Right hindlimb (tissue), 1 donor: ENCODE data around the gene RAD51B.
"Not testable (repeated sequence)": the region's sequence is repeated elsewhere in the genome, so short reads cannot be mapped to it uniquely, and the experiment has no call there.

Experiments used
- DNase-seq: peaks from one replicate; pipeline ENCODE4 v3.0.0-alpha.2; 2018

RAD51B gene

DNA sequence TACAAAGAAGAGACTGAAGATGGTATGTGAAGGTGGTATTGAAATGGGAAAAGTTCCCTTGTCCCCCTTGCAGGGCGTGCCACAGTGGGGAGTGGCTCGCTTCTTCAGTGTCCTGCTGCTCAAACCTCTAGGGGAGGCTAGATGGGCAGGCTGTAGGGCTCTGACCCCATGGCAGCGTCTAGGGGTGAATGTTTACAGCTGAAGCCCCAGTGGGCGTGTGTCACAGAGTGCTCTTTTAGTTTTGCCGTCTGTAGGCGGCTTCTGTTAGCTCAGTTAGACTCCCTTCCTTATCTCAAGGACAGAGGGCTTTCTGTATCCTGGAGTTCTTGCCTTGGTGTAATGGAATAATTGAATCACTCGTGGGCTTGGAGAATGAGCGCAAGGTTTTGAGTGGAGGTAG lies 266.2 kb downstream of the RAD51B start:
- DNase-seq, result no peak

DNA sequence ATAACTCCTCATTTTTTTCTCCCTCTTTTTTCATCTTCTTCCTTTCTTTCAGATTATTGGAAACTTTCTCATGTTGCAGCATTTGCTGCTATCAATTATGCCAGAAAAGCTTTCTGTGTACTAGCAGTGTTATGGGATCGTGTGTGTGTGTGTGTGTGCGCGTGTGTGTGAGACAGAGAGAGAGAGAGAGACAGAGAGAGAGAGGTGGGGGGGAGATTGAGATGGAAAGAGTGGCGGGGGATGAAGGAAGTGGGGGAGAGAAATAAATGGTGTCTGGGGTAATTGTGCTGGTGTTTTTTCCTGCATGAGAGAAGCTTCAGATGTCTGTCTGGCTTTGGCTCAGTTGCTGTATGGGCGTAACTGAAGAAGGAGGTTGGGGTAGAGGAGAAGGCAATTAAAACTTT lies 268.9 kb downstream of the RAD51B start:
- peak; percentile 60 for DNase-seq

DNA sequence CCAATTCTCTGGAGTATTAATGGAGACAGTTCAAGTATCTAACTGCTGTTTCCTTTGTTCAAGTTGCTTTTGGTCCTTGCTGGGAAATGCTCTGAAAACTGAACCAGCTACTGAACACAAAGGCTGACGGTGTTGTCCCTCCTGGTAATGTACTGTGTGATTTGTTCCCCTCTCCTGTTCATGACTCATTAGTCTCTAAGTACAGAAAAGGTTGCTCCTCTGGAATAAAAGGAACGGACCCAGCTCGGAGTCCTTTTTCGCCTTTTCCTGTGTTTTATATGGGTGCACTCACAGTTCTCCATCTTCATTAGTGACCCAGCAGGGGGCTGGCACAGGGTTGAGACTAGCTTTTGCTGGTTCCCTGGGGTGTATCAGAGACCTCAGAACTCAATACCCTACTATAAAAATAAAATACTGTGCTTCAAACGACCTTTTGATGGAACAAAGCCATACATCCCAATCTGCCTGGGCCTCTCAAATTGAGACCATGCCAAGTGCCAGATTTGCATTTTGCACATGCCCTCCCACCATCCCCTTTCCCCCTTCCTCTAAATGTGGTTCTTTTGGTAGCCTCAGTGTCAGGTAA lies 269.7 kb downstream of the RAD51B start:
- DNase-seq, result peak; percentile 35

DNA sequence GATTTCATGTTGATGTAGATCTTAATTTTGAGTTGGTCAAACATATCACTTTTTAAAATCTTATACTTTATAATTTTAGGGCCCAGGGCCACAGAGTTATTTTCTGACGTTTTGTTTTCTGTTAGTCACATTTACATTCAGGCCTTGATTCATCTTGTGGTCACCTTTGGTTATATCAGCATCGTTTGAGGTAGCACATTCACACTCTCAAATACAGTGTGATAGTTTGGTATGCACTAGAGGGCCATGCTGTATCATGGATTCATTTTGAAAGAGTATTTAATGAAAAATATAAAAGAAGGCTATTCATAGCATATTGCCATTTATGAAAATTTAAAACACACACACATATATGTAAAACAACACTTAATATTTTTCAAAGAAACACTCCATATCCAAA lies 274.6 kb downstream of the RAD51B start:
- DNase-seq, result no peak

DNA sequence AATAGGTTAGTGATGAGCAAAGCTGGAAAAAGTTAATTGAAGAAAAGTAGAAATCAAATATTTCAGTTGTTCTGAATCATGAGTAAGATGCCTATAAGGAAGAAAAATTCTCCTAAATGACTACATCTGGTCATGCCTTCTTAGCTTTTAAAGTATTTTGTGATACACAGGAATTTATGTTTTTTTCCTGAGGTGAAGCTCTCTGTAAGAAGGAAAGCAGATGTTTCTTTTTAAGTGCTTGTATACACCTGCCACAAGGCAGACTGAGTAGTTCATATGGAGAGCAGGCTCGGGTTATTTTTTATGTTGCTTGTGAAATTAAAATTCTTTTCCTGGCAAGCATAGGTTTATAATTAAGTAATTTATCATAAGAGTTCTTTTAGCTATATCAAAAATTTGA lies 275.2 kb downstream of the RAD51B start:
- no peak for DNase-seq

DNA sequence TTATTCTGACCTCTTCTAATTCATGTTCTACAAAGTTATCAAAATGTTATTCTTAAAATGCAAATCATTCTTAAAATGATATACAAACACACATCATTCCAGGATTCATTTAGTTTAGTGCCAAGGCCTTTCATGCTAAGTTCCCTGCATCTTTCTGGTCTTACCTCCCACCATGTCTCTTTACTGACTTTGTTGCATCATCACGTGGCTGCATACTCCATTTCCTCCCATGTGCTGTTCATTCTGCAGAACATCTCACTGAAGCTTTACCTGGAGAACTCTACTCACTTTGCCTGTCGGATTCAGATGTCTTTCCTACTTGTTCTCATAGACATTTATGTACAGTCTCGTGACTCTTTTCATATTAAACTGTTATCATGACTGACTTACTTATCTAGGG lies 278.1 kb downstream of the RAD51B start:
- no peak for DNase-seq

DNA sequence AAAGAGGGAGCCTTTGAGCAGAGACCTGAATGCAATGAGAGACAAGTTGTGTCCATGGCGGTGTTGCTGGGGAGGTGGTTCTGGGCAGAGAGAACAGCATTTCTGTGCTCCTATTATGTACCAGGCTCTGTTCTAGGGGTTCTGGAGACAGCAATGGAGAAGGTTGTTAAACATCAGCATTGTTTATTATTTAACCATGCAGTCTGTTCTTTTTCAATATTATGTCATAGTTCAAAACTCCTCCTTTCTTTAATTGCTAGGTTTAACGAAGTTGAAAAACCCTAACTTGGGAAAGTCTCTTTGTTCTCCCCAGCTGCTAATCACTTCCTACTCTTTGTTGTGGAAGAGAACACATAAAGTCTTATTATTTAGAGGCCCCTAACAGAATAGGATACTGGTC lies 279.3 kb downstream of the RAD51B start:
- DNase-seq, result no peak

DNA sequence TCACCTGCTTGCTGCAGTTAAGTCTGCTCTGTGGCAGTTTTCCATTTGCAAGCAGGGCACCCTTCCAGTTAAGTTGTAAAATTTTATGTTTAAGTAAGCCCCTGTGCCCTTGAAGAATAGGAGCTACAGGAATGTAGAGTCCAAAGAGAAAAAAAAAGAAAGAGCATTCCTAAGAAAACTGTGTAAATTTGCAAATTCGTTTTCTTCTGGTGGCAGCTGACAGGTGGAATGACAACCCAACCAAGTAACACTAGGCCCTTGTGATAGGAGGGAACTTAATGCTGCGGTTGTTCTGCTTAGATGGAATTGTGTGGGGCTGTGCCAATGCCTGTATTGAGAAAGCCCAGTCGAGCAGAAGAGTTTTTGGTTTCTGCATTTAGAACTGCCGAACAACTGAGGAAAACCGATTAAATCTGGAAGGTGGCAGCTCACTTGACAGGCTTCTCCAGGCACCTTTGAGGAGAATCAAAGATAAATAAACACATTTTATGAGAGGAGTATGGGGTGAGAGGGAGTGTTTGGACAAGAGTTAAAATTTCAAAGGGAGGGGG lies 280.0 kb downstream of the RAD51B start:
- DNase-seq, result peak; percentile 56

DNA sequence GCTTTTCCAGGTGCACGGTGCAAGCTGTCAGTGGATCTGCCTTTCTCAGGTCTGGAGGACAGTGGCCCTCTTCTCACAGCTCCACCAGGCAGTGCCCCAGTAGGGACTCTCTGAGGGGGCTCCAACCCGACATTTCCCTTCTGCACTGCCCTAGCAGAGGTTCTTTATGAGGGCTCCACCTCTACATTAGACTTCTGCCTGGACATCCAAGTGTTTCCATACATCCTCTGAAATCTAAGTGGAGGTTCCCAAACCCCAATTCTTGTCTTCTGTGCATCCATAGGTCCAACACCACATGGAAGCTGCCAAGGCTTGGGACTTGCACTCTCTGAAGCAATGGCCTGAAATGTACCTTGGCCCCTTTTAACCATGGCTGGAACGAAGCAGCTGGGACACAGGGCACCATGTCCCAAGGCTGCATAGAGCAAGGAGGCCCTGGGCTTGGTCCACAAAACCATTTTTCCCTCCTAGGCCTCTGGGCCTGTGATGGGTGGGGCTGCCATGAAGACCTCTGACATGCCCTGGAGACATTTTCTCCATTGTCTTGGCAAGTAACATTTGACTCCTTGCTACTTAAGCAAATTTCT lies 282.2 kb downstream of the RAD51B start:
- not testable (repeated sequence) for DNase-seq

DNA sequence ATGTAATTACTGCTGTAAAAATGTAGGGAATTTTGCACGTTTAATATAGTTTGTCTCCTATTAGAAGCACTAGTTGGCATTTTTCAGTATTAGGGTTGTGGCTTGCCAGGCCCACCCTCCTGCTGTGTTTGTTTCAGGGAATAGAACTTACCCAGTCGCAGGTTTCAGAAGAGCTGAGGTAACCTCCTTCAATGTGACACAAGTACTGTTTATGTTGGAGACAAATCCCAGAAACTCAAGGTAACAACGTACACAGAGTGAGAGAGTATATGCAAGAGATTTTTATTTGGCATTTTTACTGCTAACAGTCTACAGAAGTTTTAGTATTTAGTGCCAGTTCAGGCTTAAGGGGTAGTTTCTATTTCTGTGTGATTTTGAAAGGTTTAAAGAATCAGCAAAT lies 284.3 kb downstream of the RAD51B start:
- no peak for DNase-seq

DNA sequence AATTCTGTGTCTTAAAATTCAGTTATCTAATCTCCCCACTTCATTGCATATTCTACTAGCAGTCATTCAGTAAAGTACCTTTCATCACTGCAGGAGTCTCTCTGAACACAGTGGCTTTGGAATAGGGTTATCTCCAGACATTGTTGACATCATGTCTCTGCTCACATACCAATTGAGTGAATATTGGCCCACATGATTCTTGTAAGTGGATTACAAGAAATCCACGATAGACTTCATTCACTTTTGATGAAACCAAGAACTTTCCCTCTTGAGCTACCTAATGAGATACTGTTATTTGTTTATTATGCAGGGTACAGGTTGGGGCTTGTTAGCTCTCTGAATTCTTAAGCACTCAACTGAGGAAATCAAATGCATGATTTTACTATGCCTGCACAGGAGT lies 284.9 kb downstream of the RAD51B start:
- no peak for DNase-seq

DNA sequence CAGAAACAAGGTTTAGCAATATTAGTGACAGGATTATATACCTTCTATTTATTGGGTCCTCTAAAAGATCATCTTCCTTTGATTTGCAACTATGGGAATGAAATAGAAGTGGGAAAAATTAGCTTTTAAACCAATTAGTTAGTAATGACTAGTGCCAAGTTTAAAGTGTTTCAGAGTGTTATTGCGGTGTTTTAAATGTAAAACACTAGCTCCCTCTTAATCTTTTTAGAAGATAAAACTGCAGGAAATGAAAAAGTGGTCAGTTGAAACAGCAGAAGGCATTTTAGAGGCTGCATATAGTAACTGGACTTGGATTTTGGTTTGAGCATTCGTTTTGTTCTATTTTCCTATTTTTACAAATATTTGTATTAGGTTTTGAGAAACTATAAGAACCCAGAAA lies 286.2 kb downstream of the RAD51B start:
- DNase-seq, result no peak

DNA sequence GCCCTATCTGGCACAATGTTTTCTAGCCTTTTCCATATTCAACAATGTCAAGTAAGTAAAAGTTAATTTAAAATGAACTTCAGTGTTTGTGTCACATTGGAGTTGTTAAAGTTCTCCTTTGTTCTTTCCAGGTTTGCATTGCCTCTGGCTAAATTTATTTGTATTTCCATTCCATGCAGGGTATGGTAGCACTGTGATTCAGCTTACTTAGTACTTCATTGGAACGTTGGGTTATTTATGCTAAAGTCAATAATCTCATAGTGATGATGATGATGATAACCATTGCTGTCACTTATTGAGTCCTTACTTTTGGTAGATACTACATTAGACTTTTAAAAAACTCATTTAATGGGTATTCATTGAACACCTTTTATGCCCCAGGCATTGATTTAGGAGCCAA lies 286.9 kb downstream of the RAD51B start:
- DNase-seq, result no peak

DNA sequence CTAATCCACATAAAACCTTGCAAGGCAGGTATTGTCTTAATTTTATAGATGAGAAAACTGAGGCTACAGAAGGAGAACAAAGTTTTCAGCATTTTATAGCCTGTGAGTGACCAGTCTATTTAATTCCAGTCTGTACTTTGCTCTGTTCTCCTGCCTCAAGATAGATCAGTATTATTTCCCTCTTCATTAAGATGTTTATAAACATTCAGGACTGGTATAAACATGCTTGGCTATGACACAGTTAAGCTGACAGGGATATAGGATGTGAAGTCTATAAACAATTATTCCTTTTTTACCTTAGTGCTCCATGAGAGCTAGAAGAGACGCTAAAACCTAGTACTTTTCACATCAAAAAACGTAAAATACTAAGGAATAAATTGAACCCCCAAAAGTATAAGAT lies 287.3 kb downstream of the RAD51B start:
- DNase-seq, result no peak

DNA sequence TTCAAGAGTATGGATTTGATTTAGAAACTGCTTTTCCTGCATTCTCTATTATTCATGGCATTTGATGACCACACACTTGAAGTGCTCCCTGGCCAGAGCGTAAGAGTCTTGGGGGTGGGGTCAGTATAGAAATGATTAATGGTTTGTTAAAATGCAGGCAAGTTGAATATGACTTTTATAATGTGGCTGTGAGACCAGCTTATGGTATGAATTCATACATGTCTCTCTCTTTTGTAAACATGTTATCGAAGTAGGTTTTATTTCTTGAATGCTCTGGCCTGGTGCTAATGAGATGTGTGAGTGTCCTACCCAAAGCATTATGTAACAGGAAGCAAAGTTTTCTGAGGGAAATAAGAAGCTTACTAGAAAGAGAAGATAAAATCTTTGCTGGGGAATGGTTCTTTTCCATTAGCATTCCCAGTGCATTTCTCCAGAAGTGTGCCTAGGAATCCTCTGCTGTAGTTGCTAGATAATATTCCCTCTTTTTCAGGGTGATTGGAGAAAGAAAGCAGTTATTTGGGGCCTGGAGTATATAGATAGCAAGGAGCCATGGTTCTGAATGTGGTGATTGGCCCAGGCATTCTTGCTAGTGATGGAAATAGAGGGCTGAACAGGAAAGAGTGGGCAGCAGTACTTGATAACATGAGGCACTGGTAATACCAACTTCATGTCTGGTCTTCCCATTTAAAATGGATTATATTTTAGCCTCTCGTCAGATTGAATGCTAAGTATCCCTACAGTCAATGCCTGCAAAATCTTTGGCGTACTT lies 289.7 kb downstream of the RAD51B start:
- DNase-seq, result no peak

DNA sequence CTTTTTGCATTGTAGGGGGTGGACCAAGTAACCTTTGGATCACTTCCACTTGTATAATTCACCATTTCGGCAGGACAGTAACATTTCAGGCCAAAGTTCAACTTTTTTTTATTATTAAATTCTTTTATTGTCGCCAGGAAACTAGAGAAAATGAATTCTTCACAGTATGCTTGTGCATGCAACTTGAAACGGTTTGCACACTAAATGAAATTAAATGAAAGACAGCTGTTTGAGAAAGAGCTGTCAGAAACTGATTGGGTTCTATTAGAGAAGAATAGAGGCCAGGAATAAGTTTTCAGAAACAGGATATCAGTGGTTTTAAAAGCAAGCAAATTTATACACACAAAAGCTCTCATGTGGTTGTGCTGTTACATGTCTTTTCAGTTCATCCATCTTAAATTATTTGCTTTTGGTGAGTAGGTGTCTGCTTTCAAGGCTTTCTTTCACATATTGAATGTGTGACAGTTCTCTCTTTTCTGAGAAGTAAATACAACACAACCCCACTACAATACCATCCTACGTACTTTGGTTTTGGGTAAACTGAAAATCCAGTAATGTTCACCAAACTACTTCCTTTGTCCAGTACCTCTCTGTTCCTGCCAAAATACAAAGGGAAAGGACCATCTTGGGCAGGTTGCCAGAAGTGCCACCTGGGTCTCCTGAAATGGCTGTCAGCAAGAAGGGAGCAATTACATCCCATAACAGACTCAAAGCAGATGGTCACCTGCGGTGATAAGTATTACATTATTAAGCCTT lies 291.7 kb downstream of the RAD51B start:
- DNase-seq, result peak; percentile 26

DNA sequence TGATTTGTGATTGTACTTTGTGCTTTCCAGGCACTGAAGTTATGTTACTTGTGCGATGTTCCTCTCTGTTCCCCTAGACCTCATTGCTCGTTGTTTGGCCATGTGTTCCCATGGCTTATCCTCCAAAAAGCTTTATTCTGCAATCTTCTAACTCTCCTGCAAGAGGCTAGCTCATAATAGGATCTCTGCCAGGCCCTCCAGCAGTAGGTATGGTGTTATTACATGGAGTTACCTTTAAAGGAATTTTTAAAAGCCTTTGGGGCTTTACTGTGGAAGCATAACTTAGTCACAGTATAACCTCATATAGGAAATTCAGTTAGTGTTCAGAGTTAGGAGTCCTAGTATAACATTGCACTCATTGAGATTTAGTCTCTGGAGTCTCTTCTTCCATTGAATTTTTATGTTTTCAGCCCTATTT lies 292.3 kb downstream of the RAD51B start:
- peak; percentile 20 for DNase-seq

DNA sequence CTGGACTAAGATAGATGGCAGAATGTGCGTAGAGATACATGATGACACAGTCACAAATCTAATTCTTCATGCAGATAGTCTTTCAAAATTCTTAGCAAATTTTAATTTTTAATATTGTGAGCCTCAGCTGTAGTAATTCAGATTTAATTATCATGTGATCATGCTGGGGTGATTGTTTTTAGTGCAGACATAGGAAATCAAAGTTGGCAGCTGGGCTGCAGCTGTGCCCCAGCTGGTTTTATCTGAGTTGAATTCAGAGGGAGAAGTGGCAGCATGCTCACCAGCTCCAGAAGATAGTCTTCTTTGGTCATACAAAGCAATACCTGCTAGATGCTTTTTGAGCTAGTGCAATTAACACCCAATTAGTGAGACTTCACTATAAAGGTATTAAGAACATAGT lies 292.9 kb downstream of the RAD51B start:
- DNase-seq, result peak; percentile 70

DNA sequence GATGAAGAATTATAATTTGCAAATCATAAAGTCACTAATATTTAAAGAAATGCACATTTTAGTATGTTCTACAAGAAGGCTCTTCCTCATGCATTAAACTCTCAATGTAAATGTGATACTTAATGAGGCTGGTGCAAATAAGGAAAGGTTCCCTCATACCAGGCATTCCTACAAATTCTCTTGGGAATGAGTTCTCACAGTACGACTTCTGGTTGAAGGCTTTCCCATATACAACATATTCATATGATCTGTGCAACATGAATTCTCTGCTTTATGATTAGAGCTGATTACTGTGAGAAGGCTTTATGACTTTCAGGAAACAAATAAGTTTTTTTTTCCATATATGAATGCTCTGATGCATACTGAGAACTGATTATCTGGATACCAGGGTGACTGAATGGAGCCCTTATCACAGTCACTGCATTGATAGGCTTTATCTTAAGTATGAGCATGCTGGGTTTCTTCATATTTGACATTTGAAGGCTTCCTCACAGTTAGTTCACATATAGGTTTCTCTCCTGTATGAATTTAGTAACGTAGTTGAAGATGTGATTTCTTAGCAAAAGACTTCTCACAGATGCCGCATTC lies 293.9 kb downstream of the RAD51B start:
- no peak for DNase-seq

DNA sequence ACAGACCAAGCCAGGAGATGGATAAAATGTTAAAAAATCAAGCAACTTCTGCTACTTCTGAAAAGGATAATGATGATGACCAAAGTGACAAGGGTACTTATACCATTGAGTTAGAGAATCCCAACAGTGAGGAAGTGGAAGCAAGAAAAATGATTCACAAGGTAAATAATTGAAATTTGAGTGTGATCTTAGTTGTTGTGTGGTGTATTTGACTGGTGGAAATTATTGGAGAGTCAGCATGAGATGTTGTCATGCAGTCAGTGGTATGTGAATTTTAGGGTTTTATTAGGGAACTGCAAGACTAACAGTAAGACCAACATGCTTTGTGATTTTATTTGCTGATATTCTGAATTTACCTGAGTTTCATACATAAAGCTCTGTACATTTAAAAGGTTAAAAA lies 296.4 kb downstream of the RAD51B start:
- DNase-seq, result not testable (repeated sequence)

DNA sequence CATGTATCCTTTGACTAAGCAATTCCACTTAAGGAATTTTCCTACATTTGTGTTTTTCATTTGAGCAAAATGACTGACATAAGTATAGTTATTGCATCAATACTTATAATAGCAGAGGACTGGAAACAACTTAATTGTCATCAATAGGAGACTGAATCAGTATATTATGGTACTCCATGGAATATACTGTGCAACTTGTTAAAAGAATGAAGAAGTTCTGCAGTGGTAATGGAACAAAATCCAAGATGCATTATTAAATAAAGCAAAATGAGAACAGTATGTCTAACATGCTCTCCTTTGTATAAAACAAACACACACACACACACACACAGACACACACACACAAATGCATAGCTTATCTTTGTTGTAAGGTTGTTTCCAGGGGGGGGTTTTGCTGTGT lies 303.1 kb downstream of the RAD51B start:
- DNase-seq, result no peak

DNA sequence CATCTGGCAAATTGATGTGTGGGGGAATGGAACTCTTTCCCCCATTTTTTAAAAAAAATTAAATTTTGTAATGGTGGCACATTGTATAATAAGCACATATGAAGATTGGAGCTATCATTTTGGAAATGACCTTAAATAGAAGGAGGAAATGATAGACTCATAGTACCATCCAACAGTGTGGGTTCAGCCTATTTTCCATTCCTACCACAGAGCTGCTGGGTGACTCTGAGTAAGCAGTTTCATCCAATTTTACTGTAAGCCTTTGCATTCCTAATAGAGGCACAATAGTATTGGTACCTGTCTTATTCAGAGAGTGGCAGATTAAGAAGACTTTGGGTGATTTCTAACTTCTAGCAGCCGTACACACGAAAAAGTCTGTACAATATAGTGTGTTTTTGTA lies 304.5 kb downstream of the RAD51B start:
- DNase-seq, result no peak
